ENCODE results near the gene KRT83.

GRCh38 chr12:52264435-52264825, 56.8 kb downstream of the KRT83 start:
- TF ChIP-seq POLR2A (IDR thresholded peaks at IDR 0.05) (no peak), CTCF (IDR thresholded peaks at IDR 0.05) (no peak)

Measured in uterus (tissue), 2 donors.